Smooth muscle cell (in vitro differentiated cells): ENCODE measurements around the gene CUX1. TPM values are rescaled to one million over a fixed set of nuclear protein-coding genes. Genes with fewer than 3 reads are reported as not detected.
"Not testable (repeated sequence)": the region's sequence is repeated elsewhere in the genome, so short reads cannot be mapped to it uniquely, and the experiment has no call there.

Source experiments
- DNase-seq: peaks from one replicate; lab custom pipeline; 2025; ENCODE audit not compliant: unreplicated experiment; lab: John Stamatoyannopoulos, UW
- H2AFZ ChIP-seq: fragments of 200-600 bp; sonication (generic); 2 replicates; pipeline ENCODE4 v1.6.0; 2016; ENCODE audit warnings: antibody characterized with exemption, low read depth, mild to moderate bottlenecking
- H3F3A ChIP-seq: fragments of 200-600 bp; sonication (generic); 2 replicates; pipeline ENCODE4 v1.6.0; 2017; ENCODE audit warnings: antibody characterized with exemption, low read depth
- H3K27ac ChIP-seq: fragments of 200-600 bp; sonication (generic); 2 replicates; pipeline ENCODE4 v1.5.1; 2016; ENCODE audit warnings: low read depth, mild to moderate bottlenecking
- H3K27me3 ChIP-seq: fragments of 200-600 bp; sonication (generic); 2 replicates; pipeline ENCODE4 v1.6.1; 2016; ENCODE audit warnings: low read depth, mild to moderate bottlenecking
- H3K36me3 ChIP-seq: fragments of 200-600 bp; sonication (generic); 2 replicates; pipeline ENCODE4 v1.5.1; 2016; ENCODE audit warnings: low read depth
- H3K4me1 ChIP-seq: fragments of 200-600 bp; sonication (generic); 2 replicates; pipeline ENCODE4 v1.5.1; 2016; ENCODE audit warnings: low read depth
- H3K4me2 ChIP-seq: fragments of 200-600 bp; sonication (generic); 2 replicates; pipeline ENCODE4 v1.6.0; 2016; ENCODE audit warnings: mild to moderate bottlenecking
- H3K4me3 ChIP-seq: fragments of 200-600 bp; sonication (generic); 2 replicates; pipeline ENCODE4 v1.5.1; 2016; ENCODE audit warnings: mild to moderate bottlenecking
- H3K79me2 ChIP-seq: fragments of 200-600 bp; sonication (generic); 2 replicates; pipeline ENCODE4 v1.6.0; 2016; ENCODE audit warnings: low read depth, mild to moderate bottlenecking
- H3K9ac ChIP-seq: fragments of 200-600 bp; sonication (generic); 2 replicates; pipeline ENCODE4 v1.6.0; 2016; ENCODE audit warnings: low read depth
- H3K9me3 ChIP-seq: fragments of 200-600 bp; sonication (generic); replicated peaks from 2 replicates; pipeline ENCODE4 v1.5.1; 2016; ENCODE audit warnings: low read depth
- H4K20me1 ChIP-seq: fragments of 200-600 bp; sonication (generic); 2 replicates; pipeline ENCODE4 v1.6.0; 2016; ENCODE audit warnings: low read depth
- WGBS: methylation state at CpG from one replicate; pipeline ENCODE4 v1.1.7; 2016; ENCODE audit warnings: low lambda C conversion rate; 5-methylcytosine and 5-hydroxymethylcytosine counted together
- microRNA-seq: library from miRNA; unstranded; fragments of <30 nt; microRNA quantifications from one replicate; pipeline ENCODE4, GENCODE V29; 2016; ENCODE audit warnings: borderline number of aligned reads
- polyA plus RNA-seq: library from polyadenylated mRNA; unstranded; fragments of >200 nt; fragmentation: Nextera tagmentation; extraction: Ambion mirVana; gene quantifications from 2 replicates; pipeline ENCODE4 v1.2.1, GENCODE V29; 2016
- small RNA-seq: library from RNA; depleted of rRNA; stranded (forward); fragments of <200 nt; gene quantifications from one replicate; pipeline ENCODE3, GENCODE V24; 2014
- total RNA-seq: library from RNA; depleted of rRNA; stranded (reverse); fragments of >200 nt; gene quantifications from 2 replicates; pipeline ENCODE4 v1.2.3, GENCODE V29; 2014
- TF ChIP-seq, protein P1 (sequence below): fragments of 200-600 bp; sonication (generic); IDR thresholded peaks from 2 replicates; pipeline ENCODE4 v1.5.1; 2017; ENCODE audit warnings: borderline replicate concordance, mild to moderate bottlenecking, antibody characterized with exemption; ENCODE audit not compliant: insufficient read depth, poor library complexity, severe bottlenecking

The CUX1 gene
- total and polyA plus RNA-seq, 2 experiments from 2014 or later = 56.3 to 78.4 TPM

DNA sequence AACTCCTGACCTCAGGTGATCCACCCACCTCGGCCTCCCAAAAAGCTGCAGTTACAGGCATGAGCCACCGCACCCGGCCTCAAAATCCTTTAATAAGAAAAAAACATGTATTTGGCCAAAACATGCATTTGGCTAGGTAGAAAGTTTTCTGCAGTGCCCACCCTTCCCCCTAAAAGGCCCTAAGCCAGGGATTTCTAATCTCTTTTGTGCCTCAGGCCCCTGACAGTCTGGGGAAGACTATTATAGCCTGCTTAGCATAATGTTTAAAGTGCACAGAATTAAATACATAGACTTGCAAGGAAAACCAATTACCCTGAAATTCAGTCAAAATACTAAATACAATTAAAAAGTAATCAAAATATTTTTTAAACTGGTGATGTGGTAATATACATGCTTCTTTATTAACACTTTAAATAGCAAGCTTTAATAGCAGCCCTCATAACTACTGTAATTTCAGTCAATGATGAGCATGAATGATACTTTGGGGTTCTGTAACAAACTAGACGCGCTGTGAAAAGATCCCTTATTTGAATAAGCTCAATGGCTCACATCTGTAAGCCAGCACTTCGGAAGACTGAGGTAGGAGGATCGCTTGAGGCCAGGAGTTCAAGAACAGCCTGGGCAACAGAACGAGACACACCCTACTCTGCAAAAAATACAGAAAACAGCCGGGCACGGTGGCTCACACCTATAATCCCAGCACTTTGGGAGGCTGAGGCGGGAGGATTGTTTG, 508.9 kb downstream of the CUX1 start:
- H3K4me1 ChIP-seq = no peaks in the 10 kb centered on the region
- WGBS = 95% methylated on average over 11 of the region's 11 CpGs
- no peaks in the 10 kb centered on the region for H3K79me2 ChIP-seq
- H3K9ac ChIP-seq = no peak overlapping the region
- H3K27me3 ChIP-seq = no peaks in the 10 kb centered on the region
- no peak for DNase-seq
- no peaks in the 10 kb centered on the region for H3F3A ChIP-seq
- TF ChIP-seq, protein P1, sequence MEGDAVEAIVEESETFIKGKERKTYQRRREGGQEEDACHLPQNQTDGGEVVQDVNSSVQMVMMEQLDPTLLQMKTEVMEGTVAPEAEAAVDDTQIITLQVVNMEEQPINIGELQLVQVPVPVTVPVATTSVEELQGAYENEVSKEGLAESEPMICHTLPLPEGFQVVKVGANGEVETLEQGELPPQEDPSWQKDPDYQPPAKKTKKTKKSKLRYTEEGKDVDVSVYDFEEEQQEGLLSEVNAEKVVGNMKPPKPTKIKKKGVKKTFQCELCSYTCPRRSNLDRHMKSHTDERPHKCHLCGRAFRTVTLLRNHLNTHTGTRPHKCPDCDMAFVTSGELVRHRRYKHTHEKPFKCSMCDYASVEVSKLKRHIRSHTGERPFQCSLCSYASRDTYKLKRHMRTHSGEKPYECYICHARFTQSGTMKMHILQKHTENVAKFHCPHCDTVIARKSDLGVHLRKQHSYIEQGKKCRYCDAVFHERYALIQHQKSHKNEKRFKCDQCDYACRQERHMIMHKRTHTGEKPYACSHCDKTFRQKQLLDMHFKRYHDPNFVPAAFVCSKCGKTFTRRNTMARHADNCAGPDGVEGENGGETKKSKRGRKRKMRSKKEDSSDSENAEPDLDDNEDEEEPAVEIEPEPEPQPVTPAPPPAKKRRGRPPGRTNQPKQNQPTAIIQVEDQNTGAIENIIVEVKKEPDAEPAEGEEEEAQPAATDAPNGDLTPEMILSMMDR = no peak
- no peaks in the 10 kb centered on the region for H4K20me1 ChIP-seq
- no peak overlapping the region for H3K4me2 ChIP-seq
- no peaks in the 10 kb centered on the region for H3K36me3 ChIP-seq
- H3K9me3 ChIP-seq = no peaks in the 10 kb centered on the region
- H3K4me3 ChIP-seq = no peak overlapping the region
- H2AFZ ChIP-seq = no peak overlapping the region
- no peak overlapping the region for H3K27ac ChIP-seq

- not testable (repeated sequence) for H2AFZ ChIP-seq, H4K20me1 ChIP-seq, H3F3A ChIP-seq, H3K4me3 ChIP-seq, H3K36me3 ChIP-seq, H3K27me3 ChIP-seq, H3K4me2 ChIP-seq, H3K4me1 ChIP-seq, H3K27ac ChIP-seq, H3K9me3 ChIP-seq, H3K79me2 ChIP-seq, DNase-seq, H3K9ac ChIP-seq
- 92% methylated on average over 6 of the region's 6 CpGs for WGBS
These were observed 509.8 kb downstream of the CUX1 start for GRCh38 chr7:102327183-102327582.

GRCh38 chr7:102328863-102329262, 511.4 kb downstream of the CUX1 start:
- H3K79me2 ChIP-seq, H3K9me3 ChIP-seq, H3K27me3 ChIP-seq, H3K4me2 ChIP-seq, H2AFZ ChIP-seq, H3K4me1 ChIP-seq, H3K36me3 ChIP-seq, H3K4me3 ChIP-seq, H3F3A ChIP-seq, H3K27ac ChIP-seq, H4K20me1 ChIP-seq, H3K9ac ChIP-seq, DNase-seq: not testable (repeated sequence)
- WGBS = 98% methylated on average over 4 of the region's 5 CpGs

GRCh38 chr7:102329366-102329765, 511.9 kb downstream of the CUX1 start:
- not testable (repeated sequence) for H3K9me3 ChIP-seq, DNase-seq, H3K79me2 ChIP-seq, H4K20me1 ChIP-seq, H3K27me3 ChIP-seq, H3K4me3 ChIP-seq, H3K27ac ChIP-seq, H3K4me1 ChIP-seq, H2AFZ ChIP-seq, H3F3A ChIP-seq, H3K36me3 ChIP-seq, H3K4me2 ChIP-seq, H3K9ac ChIP-seq
- WGBS = 79% methylated on average over 9 of the region's 9 CpGs

DNA sequence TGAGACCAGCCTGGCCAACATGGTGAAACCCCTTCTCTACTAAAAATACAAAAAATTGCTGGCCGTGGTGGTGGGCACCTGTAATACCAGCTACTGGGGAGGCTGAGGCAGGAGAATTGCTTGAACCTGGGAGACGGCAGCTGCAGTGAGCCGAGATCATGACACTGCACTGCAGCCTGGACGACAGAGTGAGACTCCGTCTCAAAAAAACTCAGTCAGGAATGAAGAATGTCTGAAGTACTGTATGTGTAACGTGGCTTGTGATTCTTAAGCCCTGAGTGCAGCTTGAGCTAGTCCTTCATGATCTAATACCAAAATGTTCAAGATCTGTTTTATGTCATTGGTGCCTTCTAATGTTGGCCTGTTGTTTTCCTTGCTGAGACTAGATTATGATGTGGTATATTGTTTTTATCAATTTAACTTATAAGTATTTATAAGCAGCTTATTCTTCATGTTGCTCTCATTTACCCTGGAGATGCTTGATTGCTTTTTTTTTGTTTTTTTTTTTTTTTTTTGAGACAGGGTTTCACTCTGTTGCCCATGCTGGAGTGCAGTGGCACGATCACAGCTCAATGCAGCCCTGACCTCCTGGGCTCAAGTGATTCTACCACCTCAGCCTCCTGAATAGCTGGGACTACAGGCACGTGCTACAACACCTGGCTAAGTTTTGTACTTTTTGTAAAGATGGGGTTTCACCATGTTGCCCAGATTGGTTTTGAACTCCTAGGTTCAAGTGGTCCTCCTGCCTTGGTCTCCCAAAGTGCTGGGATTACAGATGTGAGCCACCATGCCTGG, 513.4 kb downstream of the CUX1 start:
- not testable (repeated sequence) for H3F3A ChIP-seq, H3K9ac ChIP-seq, H3K27ac ChIP-seq, H3K4me2 ChIP-seq, H2AFZ ChIP-seq, H3K79me2 ChIP-seq, H3K4me3 ChIP-seq, H3K36me3 ChIP-seq, H3K9me3 ChIP-seq, DNase-seq, H4K20me1 ChIP-seq, H3K4me1 ChIP-seq, H3K27me3 ChIP-seq
- 68% methylated on average over 8 of the region's 8 CpGs for WGBS

Small RNAs within 50 kb of the gene (microRNA-seq; reads per million reads assigned to microRNA genes)
- not detected for gene MIR4285

Small RNAs within 50 kb of the gene (small RNA-seq; reads per million reads assigned to genes)
- gene AC005086.2 (not detected), gene AC005086.3 (0.11 reads per million), gene AC005086.4 (0.13 reads per million), gene AC005088.1 (not detected), gene MIR4285 (not detected), gene RF00554 (not detected)

Other genes starting within 250 kb of the CUX1 start
- gene MYL10, start 188.3 kb upstream of the CUX1 start, total RNA-seq = 5.3 and 14.3 TPM in 2 replicates
- gene MYL10, start 188.3 kb upstream of the CUX1 start, polyA plus RNA-seq = 19.0 and 32.7 TPM in 2 replicates